Stomach (tissue), 4 donors: ENCODE data around the gene CLEC5A.

Experiments
- CTCF ChIP-seq, 7 experiments: fragments of 450-650 bp in 4 of 7; fragments of 200-600 bp in 3 of 7; sonication (generic) in 3 of 7; IDR thresholded peaks; one replicate each; pipeline ENCODE4 v1.5.1; 2016 to 2019; ENCODE audit warnings: antibody characterized with exemption in 7 of 7, control low read depth in 2 of 7, mild to moderate bottlenecking in 1 of 7
- EP300 ChIP-seq: sonication (generic); formaldehyde crosslinking; IDR thresholded peaks from one replicate; pipeline ENCODE4 v1.6.1; 2017; ENCODE audit warnings: antibody characterized with exemption
- POLR2A ChIP-seq, 4 donors: fragments of 450-650 bp; IDR thresholded peaks; one replicate each; pipeline ENCODE4 v1.6.1; 2016; ENCODE audit warnings: antibody characterized with exemption in 4 of 4, control low read depth in 2 of 4, mild to moderate bottlenecking in 1 of 4, moderate library complexity in 1 of 4
- POLR2AphosphoS5 ChIP-seq, 3 donors: sonication (generic); formaldehyde crosslinking; IDR thresholded peaks; one replicate each; pipeline ENCODE4 v1.6.1; 2016; ENCODE audit warnings: antibody characterized with exemption in 3 of 3

- no peak for TF ChIP-seq CTCF (IDR thresholded peaks at IDR 0.05)
- TF ChIP-seq EP300, result no peak
- no peak for TF ChIP-seq POLR2AphosphoS5 (IDR thresholded peaks at IDR 0.05)
- no peak for TF ChIP-seq POLR2A (IDR thresholded peaks at IDR 0.05)
These were observed 5.7 kb downstream of the CLEC5A start for GRCh38 chr7:141941075-141941474.
